NCI-H1436 (cell line): ENCODE data around the gene TIAM1.
A peak's percentile ranks its signal among the peaks of the same experiment; 100 is the strongest.

Experiments
- DNase-seq: peaks from one replicate; lab custom pipeline; 2025; lab: John Stamatoyannopoulos, UW

Gene TIAM1

DNA sequence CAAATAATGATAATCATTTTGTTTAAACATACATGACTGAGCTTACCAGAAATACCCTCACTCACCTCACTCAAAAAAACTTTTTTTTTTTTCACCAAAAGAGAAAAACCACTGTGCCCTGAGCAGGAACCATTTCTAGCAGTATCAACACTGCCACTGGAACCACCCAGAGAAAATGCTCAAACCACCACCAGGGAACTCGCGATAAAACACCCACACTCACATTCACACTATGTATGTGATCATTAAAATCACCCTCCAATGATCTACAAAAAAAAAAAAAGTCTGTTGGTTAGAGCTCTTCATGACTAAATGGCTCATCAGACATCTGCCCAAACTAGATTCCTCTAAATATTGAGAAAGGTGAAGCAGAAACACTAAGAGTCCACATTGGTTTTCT lies 11.5 kb downstream of the TIAM1 start:
- no peak for DNase-seq

DNA sequence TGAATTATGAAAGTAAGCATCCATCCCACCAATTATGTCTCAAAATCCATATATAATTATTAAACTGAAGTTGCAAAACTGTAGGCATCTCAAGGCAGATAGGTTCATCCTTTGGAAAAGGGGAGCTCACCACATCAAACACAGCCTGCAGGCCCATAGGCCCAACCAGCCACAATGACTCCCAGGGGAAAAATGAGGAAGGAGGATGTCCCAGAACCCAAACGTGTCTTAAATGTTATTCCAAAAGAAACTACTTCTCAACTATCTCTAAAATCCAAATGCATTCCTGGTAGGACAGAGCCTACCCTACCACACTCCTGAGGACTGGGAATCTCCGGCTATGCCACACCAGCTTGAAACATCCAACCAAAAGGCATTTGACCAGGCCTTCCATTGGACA lies 12.8 kb downstream of the TIAM1 start:
- DNase-seq: no peak

- no peak for DNase-seq
Measured at GRCh38 chr21:31330144-31330483, 13.9 kb downstream of the TIAM1 start.

GRCh38 chr21:31329456-31330143 lies 14.5 kb downstream of the TIAM1 start:
- DNase-seq: no peak

GRCh38 chr21:31326522-31327242 lies 17.4 kb downstream of the TIAM1 start:
- no peak for DNase-seq

- DNase-seq: no peak
Measured at GRCh38 chr21:31318971-31319370, 25.1 kb downstream of the TIAM1 start.

DNA sequence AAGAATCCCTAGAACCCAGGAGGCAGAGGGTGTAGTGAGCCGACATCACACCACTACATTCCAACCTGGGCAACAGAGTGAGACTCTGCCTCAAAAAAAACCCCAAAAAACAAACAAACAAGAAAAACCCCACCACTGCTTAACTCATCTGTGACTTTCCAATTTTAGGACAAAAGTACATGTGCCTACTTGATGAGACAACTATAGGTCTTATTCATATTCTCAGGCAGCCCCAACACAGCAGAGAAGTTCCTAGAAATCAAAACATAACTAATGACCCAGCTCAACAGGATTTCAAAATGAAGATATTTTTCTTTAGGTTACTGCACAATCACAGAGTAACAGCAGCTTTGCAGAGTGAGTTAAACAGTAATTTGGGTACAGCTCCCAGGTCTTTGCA lies 26.4 kb downstream of the TIAM1 start:
- no peak for DNase-seq

- DNase-seq: no peak
Measured at GRCh38 chr21:31316488-31317169, 27.4 kb downstream of the TIAM1 start.

DNA sequence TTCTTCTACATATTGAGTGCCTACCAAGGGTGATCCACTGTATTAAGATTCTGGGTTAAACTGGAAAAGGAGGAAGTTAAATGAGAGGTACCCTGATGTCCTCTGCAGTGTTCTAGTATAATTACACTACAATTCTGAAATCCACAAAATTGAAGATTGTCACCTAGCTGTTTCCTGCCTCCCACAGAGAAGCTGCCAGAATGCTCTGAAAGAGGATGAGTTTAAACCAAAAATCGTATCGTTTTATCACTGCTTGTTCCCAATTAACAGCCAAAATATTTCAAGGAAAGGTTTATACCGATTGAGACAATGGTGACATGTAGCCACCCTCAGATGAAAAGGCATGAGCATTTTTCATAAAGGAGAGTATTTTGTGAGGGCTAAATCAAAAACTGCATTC lies 28.0 kb downstream of the TIAM1 start:
- DNase-seq: no peak

DNA sequence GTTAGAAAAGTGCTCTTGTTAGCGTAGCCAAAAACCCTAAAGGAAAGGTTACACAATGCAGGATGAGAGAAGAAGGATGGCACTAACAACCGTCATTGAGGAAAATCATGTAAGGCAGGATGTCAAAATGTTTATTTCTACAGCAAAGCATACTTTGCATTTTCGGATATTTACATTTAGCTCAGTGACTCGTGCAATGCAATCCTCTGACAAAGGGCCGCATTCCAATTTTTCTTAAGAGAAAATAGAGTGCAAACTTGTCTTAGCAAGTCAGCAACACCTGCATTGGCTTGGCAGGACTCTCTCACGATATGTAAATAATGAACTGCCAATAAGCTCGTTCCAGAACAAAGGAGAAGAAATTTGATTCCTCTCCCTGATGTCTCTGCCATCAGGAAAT lies 33.3 kb downstream of the TIAM1 start:
- DNase-seq: peak; percentile 44

- no peak for DNase-seq
Measured at GRCh38 chr21:31308584-31308983, 35.5 kb downstream of the TIAM1 start.

DNA sequence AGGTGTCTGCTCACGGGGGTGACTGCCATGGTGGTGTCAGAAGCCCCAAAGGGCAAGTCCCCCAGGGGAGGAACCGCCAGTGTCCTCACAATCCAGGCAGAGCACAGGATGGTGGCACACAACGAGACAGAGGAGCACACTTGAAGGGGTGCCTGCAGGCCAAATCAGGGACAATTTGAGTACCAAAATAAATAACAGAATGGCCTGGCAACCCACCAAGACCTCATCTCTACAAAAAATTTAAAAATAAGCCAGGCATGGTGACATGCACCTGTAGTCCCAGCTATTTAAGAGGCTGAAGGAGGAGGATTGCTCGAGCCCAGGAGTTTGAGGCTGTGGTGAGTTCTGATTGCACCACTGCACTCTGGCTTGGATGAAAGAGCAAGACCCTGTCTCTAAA lies 38.2 kb downstream of the TIAM1 start:
- no peak for DNase-seq

- no peak for DNase-seq
Measured at GRCh38 chr21:31299291-31300147, 44.5 kb downstream of the TIAM1 start.

- no peak for DNase-seq
Measured at GRCh38 chr21:31298618-31299269, 45.3 kb downstream of the TIAM1 start.

DNA sequence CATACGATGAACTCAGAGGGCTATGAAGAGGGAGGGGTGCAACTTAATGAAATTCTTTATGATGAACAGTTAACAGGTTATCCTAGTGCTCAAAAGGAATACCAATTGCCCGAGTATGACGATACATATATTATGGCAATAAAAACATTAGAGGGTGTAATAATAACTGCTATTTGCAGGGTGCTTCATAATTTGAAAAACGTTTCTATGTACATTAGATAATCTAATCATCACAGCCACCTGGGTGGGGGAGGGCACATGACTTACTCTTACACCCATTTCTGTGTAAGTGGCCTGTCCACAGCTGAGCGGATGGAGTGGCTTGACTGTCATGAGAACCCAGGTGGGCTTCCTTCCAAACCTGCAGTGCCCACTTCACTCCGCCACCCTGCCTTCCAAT lies 46.3 kb downstream of the TIAM1 start:
- no peak for DNase-seq

DNA sequence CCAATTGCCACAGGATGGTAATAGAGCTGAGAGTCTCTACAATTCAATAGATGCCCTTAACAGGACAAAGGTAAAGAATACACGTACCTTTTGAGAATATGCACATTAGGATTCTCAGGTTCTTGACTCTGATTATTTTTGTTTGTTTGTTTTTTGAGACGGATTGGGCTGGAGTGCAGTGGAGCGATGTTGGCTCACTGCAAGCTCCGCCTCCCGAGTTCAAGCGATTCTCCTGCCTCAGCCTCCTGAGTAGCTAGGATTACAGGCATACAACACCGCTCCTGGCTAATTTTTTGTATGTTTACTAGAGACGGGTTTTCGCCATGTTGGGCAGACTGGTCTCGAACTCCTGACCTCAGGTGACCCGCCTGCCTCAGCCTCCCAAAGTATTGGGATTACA lies 48.4 kb downstream of the TIAM1 start:
- no peak for DNase-seq

GRCh38 chr21:31294691-31295090 lies 49.4 kb downstream of the TIAM1 start:
- no peak for DNase-seq

DNA sequence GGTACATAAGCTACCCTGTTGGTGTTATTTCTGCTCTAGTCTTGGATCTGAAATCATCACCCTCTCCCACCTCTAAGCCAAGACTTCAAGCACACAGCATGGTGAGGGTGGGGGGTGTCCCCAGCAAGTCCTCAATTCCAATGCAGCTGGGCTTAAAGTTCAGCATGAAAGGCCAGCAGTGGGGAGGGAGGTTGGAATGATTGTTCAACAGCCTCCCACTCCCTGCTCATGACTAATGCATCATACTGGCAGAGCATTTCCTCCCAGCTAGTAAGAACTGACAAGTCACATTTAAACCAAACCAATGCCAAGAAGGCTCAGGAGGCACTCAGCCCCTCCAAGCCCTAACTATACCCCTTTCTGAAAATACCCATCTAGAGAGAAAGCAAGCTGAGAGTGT lies 50.1 kb downstream of the TIAM1 start:
- DNase-seq: no peak

DNA sequence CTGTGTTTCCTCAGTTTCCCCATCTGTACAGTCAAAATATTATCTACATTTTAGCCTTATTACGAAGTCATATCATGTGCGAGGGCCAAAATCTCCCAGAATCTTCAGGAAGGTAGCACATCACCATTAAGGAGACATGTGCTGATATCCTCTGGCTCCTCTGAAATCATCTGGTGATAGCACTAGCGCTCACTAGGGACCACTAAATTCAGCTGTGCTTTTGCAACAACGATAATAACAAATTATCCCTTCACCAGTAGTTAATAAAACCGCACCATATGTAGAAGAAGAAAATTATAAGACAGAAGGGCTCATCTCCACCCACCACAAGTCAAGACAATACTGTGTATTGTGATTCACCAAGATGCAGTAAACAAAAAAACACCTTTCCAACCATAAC lies 53.3 kb downstream of the TIAM1 start:
- DNase-seq: no peak

DNA sequence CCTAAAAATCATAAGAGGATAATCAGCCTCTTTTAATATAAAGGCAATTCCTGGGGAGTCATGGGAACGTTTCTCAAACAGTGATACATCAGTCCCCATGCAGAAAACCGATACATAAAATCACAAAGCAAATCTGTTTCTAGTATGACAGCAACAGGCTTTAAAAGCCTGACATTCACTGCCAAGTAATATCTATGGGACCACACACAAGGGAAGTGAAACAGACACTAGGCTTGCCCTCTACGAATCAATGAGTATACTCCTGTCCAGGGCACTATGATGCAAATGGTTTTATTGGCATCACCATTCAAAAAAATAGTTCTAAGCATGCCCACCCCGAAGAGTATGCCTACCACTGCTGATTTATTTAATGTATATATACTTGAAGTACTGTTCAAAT lies 54.4 kb downstream of the TIAM1 start:
- no peak for DNase-seq

- no peak for DNase-seq
Measured at GRCh38 chr21:31288191-31288590, 55.9 kb downstream of the TIAM1 start.

- no peak for DNase-seq
Measured at GRCh38 chr21:31287201-31287600, 56.9 kb downstream of the TIAM1 start.
